HG02852 (cell line): ENCODE data around the gene TM6SF1.
"Not testable (repeated sequence)": the region's sequence is repeated elsewhere in the genome, so short reads cannot be mapped to it uniquely, and the experiment has no call there.

Experiments used
- ATAC-seq: cut with Tn5 transposase; IDR thresholded peaks from one replicate; pipeline ENCODE4 v1.9.1; 2021; ENCODE audit warnings: mild to moderate bottlenecking, moderate library complexity; ENCODE audit not compliant: unreplicated experiment

Gene TM6SF1

DNA sequence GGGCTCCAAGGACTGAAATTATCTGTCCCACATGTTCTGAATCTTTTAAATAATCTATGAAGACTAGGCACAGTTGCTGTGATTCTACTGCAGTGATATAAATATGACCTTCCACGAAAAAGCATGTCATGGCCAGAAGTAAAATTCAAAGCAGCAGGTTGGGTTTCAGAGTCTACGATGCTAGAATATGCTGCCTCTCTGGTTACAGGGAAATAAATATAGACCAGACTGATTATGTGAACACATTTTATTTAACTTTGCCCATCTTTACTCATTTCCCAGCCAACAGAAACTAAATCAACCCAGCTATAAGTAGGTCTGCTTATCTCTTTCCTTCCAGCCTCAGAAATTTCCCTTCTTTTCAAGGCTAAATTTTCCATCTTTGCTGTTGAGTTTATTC is 19.9 kb upstream of the TM6SF1 start:
- no peak for ATAC-seq

DNA sequence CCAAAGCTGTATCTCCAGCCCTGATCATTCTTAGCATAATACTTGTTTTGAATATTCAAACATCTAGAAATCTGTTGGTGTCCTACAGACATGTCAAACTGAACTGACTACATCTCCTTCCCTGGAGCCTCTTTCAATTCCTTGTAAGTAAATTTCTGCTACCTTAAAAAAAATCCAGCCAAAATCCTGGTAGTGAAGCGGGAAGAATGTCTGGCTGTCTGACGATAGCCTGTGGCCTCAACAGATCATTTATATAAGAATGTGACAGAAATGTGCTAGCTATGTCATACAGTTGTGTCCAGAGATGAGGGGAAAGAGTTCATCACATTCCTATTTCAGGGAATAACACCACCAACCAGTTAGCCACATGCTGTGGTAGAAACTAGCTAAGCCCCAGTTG is 18.6 kb upstream of the TM6SF1 start:
- no peak for ATAC-seq

DNA sequence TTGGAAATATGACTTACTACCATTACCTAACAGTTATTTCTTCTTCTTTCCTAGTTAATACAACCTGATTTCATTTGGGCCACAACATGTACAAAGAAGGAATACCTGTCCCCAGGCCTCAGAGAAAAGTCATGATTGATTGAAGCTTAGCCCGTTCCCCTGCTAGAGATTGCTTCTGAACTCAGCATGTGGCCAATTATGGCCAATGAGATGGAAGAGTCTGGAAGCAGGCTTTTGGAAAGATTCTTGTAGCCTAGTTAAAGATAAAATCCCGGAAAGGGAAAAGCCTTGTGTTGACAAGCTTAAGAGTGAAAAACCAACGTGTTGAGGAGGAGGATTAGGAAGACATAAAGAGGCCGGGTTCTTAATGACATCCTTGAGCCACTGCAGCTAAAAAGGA is 17.0 kb upstream of the TM6SF1 start:
- ATAC-seq, result no peak

DNA sequence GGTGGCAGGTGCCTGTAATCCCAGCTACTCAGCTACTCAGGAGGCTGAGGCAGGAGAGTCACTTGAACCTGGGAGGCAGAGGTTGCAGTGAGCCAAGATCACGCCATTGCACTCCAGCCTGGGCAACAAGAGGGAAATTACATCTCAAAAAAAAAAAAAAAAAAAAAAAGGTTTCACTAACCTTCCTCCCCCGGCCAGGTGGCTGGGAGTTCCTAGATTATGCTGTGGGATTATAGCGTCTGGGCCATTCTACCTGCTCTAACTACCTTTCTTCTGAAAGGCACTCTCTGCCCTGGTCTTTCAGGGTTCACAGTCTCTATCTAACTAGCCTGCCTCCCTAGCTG is 15.5 kb upstream of the TM6SF1 start:
- not testable (repeated sequence) for ATAC-seq

DNA sequence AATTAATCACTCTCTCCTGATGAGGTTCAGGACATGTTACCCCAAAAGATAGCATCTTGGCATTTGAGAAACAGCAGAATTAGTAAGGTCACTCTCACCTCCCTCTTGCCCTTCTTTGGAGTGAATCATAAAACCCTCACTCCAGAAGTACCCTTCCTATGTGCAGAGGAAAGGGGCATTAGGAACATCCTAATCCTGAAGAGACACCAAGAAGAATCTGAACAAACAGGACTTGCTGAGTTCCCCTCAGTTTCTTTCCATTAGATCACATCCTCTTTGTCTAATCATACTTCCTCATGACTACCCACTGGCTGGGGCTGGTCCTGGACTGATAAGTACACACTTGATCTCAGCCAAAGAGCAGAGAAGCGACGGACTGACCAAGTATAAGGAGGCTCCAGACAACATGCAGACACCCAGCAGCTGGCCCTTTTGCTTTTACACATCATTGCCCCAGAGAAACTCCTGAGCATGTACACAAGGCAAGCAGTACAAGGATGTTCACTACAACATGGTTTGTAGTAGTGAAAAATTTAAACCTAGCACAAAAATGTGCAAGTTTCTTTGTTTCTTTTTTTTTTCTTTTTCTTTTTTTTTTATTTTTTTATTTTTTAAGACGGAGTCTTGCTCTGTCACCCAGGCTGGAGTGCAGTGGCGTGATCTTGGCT is 15.0 kb upstream of the TM6SF1 start:
- ATAC-seq, result peak; percentile 87

DNA sequence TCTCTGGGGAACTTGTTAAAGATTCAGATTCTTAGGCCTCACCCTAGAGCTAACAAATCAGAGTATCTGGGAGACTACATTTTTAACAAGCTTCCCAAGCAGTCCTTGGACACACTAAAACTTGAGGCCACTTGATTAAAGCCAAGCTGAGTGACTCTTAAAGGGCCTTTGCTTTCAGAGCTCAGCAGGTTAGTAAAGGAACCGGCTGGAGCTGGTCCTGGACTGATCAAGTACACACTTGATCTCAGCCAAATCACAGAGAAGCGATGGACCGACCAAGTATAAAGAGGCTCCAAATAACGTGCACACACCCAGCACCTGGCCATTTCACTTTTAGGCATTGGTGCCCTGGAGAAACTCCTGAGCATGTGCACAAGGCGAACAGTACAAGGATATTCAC is 12.9 kb upstream of the TM6SF1 start:
- ATAC-seq, result no peak

DNA sequence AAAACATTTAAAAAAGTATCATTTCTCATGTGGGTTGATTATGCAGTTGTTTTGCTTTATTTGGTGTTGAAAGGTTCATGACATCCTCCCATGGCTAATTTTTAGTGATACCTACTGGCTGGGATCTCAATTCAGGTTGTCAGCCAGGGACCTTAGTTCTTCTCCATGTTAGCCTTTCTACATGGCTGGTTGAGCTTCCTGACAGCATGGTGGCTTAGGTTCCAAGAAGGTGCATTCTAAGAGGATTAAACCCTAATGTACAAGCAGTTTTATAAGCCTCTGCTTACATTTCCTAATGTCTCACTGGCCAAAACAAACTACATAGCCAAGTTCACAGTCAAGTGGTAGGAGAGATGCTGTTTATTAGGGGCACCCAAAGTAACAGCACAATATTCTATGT is 9.4 kb upstream of the TM6SF1 start:
- ATAC-seq, result no peak

DNA sequence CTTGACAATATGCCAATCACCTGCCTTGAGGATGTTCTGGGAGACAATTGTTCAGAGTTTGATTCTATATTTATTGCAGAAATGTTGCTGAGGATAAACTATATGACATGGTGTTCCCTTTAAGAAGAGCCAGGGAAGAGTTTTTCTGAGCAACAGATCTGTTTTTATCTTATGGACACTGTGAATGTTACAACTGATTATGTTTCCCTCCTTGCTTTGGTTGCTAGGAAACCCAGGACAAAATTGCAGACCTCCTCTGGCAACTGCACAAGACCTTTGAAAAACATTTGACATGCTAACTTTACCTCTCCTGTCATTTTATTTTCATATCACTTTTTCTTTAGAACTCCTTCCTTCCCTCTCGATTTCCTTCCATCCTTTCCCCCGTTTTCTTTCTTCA is 8.2 kb upstream of the TM6SF1 start:
- no peak for ATAC-seq

DNA sequence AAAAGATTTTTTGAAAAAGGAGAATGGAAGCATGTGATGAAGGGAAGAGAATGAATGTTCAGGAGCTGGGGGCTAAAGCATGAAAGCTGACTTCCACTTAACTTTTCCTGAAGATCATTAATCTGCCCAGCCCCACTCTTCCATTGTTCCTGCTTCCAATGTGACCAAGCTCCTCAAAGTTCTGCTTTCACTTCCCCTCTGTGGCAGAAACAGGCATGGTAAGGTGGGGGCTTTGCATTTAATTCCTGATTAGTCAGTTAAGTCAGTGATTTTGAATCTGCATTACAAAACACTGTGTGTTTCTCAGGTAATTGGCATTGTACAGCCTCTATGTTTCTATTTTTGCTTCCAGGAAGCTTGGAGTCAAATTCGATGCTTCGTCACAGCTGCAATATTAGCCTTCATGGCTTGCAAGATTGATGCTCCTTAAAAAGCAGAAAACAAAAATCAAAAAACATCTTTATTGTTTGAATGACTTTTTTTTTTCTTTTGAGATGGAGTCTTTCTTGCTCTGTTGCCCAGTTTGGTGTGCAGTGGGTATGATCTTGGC is 7.3 kb upstream of the TM6SF1 start:
- no peak for ATAC-seq

DNA sequence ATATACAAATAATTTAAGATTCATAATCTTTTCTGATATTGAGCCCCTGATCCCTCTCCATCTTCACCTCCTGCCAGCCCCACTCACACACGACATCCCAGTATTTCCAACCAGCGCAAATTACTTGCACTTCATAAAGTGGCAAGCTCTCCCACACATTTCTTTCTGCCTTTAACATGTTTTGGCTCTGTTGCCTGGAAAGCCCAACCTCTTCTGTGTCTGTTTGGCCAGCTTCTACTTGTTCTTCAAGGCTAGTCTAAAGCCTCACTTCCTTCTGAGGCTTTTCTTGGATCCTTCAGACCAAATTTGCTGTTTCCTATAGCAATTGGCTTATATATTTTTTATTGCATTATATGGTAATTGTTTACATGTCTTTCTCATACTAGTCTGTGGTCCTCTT is 5.1 kb upstream of the TM6SF1 start:
- ATAC-seq, result no peak

DNA sequence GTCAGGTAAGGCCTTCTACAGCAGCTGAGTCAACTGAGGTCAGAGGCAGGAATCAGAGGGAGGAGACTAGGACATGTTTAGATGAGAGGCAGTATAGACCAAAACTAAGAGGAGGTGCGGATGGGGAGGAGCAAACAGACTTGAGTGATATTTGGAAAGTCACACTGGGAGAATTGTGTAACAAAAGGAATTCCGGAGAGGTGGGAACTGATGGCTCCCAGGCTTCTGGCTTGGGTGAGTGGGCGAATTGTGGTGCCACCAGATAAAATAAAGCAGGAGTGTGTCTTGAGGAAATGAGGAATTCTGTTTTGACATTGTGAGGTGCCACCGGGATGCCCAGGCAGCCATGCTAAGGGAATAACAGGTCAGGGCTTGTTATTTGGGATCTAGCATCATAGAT is 3.3 kb upstream of the TM6SF1 start:
- no peak for ATAC-seq

DNA sequence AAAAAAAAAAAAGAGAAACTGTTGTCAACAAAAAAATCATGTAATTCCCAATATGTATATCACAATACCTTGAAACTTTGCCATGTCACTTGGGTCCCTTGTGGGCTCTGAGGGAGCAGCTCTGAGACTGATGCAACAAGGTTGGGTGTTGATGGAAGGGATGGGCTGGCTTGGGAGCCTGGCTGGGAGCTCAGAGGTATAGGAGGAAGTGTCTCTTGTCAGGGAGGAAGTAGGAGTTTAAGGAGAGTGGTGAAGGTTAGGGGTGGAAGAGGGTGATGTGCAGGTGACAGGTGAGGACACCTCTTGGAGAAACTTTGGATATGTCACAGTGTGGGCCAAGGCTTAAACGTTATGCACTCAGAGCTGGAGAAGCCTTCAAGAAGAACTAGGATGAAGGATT is 2.0 kb upstream of the TM6SF1 start:
- ATAC-seq, result no peak

DNA sequence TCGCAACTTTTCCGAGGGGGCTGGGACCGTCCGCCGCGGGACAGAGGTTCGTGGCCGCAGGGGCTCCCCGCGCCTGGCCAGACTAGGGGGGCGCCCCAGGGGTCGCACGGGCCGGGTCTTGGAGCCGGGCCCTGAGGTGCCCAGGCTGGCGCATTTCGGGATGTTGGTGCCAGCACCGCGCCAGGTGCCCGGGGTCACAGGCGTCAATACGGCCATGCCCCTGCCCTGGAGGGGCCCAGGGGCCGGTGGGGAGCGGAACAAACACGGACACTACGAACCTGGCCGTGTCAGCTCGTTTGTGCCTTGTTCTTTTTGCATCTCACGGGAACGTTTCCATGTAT is 366 bp downstream of the TM6SF1 start:
- peak; percentile 6 for ATAC-seq

DNA sequence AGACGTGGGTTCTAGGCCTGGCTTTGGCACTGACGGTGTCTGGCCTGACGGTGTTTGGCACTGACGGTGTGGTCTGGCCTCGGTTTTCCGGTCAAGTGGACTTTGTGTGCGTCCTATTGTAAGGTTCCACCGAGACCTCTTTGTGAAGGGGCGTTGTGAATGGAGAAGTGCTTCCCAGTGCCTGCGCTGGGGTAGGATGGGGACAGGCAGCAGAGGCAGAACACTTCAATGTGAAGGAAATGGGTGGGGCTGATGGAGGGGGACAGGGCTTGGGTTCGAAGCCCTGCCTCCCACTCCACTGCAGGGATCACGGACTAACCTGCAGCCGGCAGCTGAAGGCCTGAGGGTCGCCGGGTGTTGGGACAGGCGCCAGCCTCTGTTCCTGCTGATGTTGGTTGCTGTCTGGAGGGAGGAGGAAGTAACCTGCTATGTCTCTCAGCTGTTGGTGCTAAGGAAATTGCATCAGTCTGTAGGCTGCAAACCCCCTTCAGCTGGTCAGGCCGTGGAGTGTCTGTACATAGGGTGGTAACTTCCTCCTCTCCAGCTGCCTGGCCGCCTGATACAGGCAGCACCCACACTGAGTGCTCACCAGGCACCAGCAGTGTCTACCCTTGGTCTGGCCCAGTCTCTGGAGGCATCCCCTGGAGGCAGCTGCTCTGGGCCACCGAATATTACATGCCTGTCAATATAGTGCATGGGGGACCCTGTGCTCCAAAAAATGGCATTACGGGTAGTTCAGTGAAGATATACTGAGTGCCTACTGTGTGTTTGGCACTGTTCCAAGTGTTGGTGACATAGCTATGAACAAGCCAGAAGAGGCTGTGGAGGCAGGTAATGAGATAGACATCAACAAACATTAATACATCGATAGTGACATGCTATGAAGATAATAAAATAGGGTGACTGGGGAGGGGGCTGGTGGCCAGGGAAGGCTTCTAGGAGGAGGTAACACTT is 1.1 kb downstream of the TM6SF1 start:
- peak; percentile 42 for ATAC-seq

DNA sequence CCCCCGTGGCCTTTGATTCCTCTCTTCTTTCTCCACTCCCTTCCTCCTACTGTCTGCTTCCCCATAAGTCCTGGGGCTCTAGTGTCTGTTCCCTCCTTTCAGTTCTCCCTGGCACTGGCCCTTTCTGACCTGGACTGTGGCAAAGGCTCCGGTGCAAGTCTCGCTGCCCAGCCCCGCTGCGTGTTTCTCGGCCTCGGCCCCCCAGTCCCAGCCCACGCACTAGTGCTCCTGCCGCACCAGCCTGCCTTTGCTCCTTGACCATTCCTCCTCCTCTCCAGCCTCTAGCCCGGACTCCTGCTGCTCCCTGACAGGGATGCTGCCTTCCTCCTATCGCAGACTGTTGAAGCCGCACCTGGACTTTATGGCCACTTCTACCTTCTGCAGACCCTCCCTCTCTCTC is 2.1 kb downstream of the TM6SF1 start:
- no peak for ATAC-seq

DNA sequence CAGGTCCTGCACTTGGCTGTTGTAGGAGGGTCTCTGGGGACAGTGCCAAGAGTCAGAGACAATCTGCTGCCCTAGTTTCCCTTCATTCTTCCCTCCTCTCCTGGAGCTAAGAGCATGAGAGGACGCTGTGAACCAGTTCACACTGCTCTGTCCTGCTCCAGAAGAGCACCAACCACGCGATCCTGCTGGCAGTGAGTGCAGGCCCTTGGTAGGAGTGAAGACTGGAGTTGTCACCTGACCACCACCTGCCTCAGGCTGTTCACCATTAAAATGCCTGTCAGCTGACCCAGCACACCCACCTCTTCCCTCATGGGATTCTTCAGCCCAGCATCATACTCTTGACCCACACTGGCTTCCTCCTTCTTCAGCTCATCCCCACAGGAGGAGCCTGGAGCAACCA is 2.9 kb downstream of the TM6SF1 start:
- no peak for ATAC-seq

DNA sequence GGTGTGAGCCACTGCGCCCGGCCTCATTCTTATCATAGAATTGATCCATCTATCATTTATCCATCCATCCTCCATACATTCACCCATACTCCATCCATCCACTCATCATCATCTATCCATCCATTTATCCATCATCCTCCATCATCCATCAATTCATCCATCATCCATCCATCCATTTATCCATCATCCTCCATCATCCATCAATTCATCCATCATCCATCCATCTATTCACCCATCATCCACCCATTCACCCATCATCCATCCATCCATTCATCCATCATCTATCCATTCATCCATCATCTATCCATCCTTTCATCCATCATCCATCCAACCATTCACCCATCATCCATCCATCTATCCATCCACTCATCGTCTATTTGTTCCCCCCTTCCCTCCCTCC is 3.7 kb downstream of the TM6SF1 start:
- no peak for ATAC-seq

DNA sequence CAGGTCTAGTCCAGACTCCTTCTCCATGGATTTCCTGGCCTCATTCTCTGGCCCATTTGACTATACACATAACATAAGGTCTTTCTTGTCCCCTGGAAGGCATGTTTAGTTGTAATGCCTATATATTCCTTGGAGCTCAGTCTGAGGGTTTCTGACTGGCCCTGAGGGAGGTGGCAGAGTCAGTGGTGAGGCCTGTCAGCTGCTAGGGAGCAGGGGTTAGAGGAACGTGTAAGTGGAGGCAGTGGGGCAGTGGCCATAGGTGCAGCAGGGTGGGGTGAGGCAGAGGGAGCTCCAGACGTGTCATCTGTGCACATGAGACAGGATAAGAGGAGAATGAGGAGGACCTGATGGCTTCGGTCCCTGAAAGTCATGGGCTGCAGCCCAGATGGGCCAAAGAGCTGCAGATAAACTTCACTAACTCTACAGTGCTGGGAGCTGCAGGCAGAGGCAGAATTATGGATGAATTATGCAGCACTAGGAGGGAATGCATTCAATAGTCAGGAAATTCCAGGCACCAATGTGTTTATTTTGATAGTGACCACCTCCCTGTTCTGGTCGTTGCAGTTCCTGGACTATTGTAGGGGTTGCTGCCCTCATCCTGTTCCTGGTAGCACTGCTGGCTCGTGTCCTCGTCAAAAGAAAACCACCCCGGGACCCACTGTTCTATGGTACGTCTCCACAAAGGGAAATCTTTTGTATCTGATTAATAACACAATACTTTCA is 4.9 kb downstream of the TM6SF1 start:
- no peak for ATAC-seq

DNA sequence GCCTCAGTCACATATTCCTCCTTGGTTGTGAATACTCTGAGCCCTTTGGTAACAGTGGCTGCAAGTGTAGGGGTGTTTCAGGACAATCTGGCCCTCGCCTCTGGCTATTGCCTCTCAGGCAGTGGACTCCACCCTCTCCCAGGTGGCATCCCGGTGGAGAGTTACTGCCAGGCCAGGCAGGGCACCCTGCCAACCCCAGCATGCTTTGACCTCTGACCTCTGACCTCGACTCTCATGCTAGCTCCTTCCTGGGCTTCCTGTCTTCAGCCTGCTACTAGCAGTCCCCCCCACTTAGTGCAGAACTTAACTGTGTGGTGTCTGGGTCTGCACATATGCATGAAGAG is 5.5 kb downstream of the TM6SF1 start:
- ATAC-seq, result no peak

DNA sequence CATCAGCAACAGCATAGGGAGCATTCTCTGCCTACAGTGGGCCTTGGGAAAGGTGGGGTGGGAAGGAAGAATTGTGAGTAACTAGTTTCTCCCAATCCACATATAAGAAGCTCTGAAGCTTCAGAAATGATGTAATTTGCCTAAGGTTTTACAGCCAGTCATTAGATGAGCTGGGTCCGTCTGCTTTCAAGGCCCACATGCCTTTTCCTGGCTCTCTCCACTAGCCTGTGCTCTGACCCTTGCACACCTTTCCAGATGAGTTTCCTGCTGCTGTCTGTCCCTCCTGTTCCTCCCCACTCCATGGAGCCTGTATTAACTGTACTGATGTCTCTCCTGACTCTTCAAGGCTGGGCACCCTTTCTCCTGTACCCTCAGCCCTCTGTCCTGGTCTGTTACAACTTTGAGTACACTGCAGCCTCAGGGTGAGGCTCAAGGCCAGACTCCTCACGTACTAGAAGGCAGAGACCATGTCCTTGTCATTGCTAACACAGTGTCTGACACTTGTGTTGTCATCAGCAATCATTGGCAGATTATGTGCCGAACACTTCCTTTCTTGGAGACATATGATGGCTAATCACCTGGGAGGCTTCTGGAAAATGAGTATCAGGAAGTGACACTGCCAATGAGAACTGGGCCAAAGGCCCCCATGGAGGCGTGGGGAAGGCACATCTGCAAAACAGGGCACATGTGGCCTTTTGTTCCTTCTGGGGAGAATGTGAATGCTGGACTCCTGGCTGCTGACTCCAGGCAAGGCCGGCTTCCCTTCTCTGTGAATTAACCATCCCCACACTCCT is 6.6 kb downstream of the TM6SF1 start:
- ATAC-seq, result no peak

DNA sequence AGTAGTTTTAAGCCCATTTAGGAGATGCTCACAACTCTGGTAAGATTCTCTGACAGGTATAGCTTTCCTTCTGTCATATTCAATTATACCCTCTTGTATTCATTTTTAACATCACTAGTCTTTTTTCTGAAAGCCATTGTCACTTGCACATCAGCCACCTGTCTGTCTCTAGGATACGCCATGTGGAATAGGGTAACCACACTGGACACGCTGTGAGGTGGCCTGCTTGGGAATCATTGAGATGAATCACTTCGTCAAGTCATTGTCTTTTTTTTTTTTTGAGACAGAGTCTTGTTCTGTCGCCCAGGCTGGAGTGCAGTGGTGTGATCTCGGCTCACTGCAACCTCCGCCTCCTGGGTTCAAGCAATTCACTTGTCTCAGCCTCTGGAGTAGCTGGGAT is 7.4 kb downstream of the TM6SF1 start:
- ATAC-seq, result no peak
